ENCODE data around the gene OR4D9.

OR4D9 gene

DNA sequence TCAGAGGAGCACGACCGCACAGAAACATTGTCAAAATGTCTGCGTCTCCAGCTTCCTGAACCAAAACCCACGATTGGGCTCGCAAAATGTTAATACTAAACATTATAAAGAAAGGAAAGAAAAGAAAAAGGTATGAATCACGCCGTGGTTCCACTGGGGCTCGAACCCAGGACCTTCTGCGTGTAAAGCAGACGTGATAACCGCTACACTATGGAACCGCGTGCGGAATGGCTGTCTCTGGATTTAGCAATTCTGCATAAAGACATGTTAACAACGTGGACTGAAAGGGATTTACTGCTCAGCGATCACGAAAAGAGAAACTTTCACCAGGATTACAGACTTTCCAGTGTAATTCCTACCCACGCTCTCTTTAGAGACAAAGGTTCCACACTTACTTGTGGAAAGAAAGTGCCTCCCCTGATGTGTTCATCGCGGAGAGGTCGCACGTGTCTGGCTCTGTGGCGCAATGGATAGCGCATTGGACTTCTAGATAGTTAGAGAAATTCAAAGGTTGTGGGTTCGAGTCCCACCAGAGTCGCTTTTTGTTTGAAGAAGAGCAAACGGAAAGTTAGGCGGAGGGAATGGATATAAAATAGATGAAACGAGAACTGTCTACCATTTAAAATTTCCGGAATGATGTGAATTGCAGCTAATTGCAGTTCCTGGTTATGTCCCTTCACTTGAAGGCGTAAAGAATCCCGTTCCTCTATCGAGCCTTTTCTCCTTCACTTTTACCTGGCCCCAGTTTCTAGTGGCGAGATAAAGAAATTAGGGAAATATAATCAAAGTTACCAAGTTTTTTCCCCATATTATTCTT is 39.7 kb downstream of the OR4D9 start:
- DNase-seq, result peak; percentile 73

DNA sequence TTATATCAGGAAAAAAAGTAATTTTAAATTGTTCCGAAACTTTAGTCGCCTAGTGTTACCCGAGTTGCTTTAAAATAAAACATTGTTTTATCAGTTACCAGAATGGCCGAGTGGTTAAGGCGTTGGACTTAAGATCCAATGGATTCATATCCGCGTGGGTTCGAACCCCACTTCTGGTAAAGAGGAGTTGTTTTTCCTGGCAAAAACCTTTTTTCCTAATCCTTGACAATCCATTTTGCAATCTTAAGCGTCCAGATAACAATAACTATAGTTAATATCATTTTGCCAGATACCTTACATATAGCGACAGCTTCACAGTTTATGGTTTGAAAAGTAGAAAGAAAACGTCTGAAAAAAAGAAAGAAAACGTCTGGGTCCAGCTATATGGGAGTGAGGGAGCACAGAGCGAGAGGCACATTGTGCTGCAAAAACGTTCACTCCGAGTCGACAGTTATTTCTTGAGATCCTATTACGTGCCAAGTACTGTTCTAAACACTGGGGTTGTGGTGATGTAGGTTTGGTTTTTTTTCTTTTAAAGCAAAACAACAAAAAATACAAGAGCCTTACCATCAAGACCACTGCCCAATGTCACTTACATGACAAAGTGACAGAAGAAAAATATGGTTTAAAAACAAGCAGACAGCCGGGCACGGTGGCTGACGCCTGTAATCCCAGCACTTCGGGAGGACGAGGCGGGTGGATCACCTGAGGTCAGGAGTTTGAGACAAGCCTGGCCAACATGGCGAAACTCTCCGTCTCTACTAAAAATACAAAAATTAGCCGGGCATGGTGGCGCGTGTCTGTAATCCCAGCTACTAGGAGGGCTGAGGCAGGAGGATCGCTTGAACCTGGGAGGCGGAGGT is 40.6 kb downstream of the OR4D9 start:
- DNase-seq, result no peak

DNA sequence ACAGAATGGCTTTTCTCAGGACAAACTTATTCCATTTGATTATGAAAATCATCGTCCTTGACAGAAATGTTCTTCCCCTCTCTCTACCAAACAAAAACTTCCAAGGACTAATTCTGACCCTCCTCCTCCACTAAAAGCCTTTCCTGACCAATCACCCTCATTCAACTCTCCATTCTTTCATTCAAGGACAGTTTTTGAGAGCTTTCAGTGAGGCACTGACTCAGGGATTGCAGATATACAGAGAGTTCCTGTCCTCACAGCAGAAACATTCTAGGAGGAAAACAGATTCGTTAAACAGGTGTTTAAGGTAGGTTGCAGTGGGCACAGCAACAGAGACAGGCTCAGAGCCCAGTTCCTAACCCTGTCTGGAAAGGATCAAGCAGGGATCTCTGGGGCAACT is 41.5 kb downstream of the OR4D9 start:
- DNase-seq, result no peak

DNA sequence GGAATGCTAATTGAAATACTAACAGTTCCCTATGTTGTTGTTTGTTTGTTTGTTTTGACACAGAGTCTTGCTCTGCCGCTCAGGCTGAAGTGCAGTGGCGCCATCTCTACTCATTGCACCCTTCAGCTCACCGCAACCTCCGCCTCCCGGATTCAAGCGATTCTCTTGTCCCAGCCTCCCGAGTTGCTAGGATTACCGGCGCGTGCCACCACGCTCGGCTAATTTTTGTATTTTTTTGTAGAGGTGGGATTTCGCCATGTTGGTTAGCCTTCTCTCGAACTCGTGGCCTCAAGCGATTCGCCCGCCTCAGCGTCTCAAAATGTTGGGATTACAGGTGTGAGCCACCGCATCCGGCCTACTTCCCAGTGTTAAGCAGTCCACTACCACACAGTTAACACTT is 42.0 kb downstream of the OR4D9 start:
- DNase-seq, result no peak

DNA sequence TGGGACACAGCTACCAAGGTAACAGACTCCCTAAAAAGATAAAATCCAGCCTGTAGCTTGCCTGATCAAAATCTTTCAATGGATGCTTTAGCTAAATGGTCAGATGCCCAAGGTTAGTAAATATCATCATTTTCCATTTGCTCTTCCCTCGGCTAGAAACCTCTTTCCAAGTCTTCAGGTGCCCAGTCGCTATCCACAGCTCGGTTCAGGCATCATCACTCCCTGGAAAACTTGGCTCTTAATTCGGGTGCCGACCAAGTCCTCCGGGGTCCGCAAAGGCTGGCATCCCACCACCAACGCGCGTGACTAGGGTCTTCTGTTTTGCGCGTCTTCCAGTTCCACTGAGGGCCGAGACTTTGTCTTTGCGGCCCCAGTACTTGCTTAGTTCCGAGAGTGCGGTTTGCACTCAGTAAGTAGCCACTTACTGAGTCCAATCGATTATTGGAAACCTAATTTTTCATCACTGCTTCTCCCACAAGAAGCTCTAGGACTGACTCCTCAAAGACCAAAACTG is 44.3 kb downstream of the OR4D9 start:
- DNase-seq, result no peak

DNA sequence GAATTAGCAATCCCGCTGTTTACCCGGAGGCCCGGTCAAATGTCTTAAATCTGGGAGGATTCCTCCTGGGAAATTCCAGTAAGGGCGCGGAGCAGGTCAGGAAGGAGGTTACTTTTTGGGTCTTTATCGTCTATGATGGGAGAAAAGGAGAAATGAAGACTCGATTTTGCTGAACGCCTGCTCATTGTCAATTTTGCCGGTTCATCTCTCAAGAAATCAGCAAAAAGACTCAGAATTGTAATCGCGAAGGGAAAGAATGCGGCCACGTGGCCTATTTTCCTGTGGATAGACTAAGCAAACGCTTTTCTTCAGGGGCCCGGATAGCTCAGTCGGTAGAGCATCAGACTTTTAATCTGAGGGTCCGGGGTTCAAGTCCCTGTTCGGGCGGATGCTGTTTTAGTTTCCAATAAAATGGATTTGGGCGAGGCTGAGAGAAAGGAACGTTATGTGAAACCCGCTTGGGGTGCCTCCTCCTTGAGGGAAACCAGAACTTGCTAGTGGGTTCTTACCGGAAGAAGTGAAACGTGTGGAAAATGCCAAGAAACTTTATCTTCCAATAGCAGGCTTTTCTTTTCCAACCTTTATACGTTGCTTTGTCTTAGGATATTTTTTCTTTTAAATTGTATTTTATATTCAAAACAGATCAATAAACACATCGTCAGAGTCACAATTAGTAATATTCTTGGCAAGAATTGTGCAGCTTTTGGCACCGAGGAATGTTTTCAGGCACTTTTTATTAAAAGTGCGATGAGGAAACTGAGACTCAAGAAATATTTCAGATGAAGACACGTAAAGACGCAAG is 45.0 kb downstream of the OR4D9 start:
- DNase-seq, result peak; percentile 22

DNA sequence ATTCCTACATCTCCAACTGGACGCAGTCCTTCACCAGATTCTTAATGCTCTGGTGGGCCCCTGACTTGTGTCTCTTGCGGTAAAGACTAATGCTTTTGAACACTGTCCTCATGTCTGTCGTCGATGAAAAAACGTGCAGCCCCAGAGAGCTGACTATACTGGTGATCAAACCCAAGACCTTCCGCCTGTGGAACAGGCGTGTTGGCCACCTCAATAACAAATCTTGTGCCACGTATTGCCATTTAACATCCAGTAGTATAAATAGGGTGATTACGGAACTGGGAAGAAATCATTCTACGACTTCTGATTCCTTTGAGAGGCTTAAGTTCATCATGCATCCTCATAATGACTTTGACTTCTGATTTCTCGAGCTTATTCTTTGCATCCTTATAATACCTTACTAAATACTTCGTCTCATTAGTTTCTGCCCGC is 45.6 kb downstream of the OR4D9 start:
- no peak for DNase-seq

DNA sequence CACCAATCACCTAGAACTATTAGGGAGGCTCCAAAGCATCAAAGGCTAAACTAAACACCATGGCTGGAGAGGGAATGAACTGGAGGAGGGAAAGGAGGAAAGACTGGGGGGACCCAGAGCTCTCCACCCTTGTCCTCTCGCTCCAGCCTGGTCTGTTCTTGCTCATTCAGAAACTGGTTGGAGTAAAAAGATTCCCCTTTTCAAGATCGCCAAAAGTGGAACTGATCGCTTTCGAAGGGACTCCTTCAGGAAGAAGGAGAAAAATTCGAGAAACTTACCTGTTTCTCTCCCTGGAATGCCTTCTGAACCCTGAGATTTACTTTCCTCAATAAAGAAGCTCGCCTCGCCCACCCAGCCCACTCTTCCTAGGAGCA is 46.9 kb downstream of the OR4D9 start:
- no peak for DNase-seq

DNA sequence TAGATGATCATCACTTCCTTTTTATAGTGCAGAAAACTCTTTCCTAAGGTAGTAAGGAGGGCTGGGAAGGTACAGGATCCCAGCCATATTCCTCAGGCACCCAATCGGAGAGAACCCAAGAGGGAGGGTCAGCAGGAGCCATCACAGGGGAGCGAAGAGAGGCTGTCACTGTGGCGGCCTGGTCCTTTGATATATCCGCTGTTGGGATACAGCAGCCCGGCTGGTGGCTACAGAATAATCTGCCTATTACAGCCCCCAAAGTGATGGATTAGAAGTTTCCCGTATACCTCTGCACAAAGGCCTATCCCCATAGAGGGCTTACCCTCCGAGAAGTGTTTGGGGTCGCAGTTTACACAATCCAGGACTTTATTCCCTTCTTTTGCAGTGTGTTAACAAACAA is 48.5 kb downstream of the OR4D9 start:
- DNase-seq, result no peak

DNA sequence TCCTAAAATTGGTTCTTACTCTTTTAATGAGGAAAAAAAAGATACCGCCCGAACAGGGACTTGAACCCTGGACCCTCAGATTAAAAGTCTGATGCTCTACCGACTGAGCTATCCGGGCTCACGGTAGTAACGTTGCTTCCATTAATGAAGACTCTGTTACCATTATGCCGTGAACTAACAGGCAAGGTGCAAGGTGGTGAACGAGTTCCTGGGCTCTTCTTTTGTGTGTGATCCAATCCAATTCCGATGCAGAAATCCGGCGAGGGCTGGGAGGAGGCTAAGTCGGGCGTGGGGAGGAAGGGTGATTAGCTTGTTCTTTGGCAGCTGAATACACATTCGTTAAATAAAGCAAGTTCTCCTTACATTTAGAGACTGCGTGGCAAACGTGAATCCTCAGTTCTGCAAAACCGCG is 49.0 kb downstream of the OR4D9 start:
- peak; percentile 67 for DNase-seq

DNA sequence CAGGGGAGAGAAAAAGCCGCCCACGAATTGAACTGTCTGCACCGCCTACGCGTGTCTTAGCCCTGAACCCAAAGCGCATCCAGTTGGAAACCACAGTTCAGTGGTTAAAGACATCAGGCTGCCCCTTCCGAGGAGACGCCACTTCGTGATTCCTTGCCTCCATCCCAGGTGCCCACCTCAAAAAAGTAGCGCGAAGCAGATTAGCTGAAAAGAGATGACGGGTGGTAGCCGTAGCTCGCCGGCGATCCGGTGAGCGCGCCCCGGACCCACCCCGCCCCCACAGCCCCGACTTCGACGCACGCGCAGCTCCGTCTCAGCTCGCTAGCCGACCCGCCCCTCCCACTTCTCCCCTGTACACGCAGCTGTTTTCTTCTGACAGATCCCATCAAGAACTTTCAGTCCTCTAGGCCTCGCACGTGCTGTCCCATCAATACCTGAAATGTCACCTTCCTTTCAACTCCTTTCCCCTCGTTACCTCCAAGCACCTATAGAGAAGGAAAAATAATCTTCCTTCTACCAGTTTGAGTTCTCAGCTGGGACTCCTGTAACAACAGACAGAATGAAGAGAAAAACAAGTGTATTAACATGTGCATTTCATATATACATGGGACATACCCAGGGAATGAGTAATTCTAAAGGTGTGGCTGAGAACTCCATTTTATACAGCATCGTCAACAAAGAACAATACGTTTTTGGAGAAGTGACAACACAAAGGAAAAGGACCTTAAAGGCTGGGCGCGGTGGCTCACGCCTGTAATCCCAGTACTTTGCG is 49.5 kb downstream of the OR4D9 start:
- peak; percentile 43 for DNase-seq

DNA sequence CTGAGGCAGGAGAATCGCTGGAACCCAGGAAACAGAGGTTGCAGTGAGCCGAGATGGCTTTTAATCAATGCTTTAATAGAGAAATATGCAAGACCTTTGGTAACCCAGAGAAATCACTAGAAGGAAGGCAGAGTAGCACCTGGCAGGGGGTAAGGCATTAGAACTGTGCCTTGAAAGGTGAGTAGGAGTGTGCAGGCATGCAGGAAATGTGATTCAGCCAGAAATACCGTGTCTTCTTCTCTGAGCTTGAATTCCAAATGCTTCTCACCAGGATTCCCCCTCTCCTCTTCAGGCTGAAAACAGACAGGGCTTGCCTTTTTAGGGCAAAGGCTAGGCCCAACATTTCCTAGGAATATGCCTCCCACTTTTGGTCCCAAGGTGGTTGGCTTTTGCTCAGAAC is 51.0 kb downstream of the OR4D9 start:
- DNase-seq, result no peak

All from DMS153 (cell line).